K562 (cell line): Measurements from ENCODE around the gene SAE1. TPM values are rescaled to one million over a fixed set of nuclear protein-coding genes. Genes with fewer than 3 reads are reported as not detected.

Experiments
- ATAC-seq: fragments of 200-7000 bp; cut with Tn5 transposase; 3 replicates; pipeline ENCODE4 v1.9.1; 2020; ENCODE audit warnings: moderate library complexity
- BruUV-seq: library from RNA; stranded (reverse); fragments of 400-500 nt; replicated peaks from 2 replicates; lab custom pipeline; 2021; lab: Mats Ljungman, UMichigan
- CTCF ChIA-PET: fragments of 300-600 bp; formaldehyde crosslinking; extraction: SDS; loops from one replicate; lab custom pipeline; 2021; ENCODE audit warnings: low intra/inter-chr PET ratio; lab: Yijun Ruan, JAX
- POLR2A ChIA-PET: fragments of 300-600, 350-650 bp; sonication (Branson Sonifier 250); formaldehyde crosslinking; extraction: SDS; loops from one replicate; lab custom pipeline; 2021; ENCODE audit warnings: antibody characterized with exemption, inconsistent platforms; lab: Yijun Ruan, JAX
- DNase-seq, 4 experiments: peaks; one replicate each; pipeline versions ENCODE4 v3.0.0 to v3.0.0-alpha.2; 2011 to 2018; ENCODE audit warnings: low spot score in 3 of 4, mixed read lengths in 3 of 4; ENCODE audit errors: extremely low read depth in 1 of 4
- FAIRE-seq: peaks from 2 replicates; lab custom pipeline; 2011; peaks lifted over from hg19 to GRCh38; lab: Jason Lieb, UNC
- H2AFZ ChIP-seq: 2 replicates; pipeline ENCODE4 v1.6.0; 2011; ENCODE audit warnings: low read depth, low read length, control low read depth, inconsistent platforms
- H3K27ac ChIP-seq: fragments of 200-600 bp; 3 replicates; pipeline ENCODE4 v1.8.0; 2011; ENCODE audit warnings: low read depth, mild to moderate bottlenecking, control low read depth, inconsistent platforms, low read length, moderate library complexity, mixed read lengths; ENCODE audit errors: extremely low read depth
- H3K27me3 ChIP-seq, 2 experiments: fragments of 300-600 bp in 1 of 2; 2 replicates in 1 of 2; 3 replicates in 1 of 2; pipeline versions ENCODE4 v1.6.0 to v1.8.0; 2011; ENCODE audit warnings: inconsistent platforms in 2 of 2, low read length in 2 of 2, mild to moderate bottlenecking in 1 of 2, mixed read lengths in 1 of 2, moderate library complexity in 1 of 2; ENCODE audit not compliant: control insufficient read depth in 2 of 2, insufficient read depth in 2 of 2
- H3K36me3 ChIP-seq: fragments of 300-600 bp; 3 replicates; pipeline ENCODE4 v1.8.0; 2011; ENCODE audit warnings: mild to moderate bottlenecking, low read length, inconsistent platforms; ENCODE audit not compliant: control insufficient read depth, insufficient read depth
- H3K4me1 ChIP-seq, 2 experiments: fragments of 200-600 bp in 1 of 2; replicated peaks in 1 of 2; 2 replicates in 1 of 2; 3 replicates in 1 of 2; pipeline versions ENCODE4 v1.5.1 to v1.8.0; 2011; ENCODE audit warnings: inconsistent platforms in 2 of 2, low read length in 2 of 2, mild to moderate bottlenecking in 1 of 2, mixed read lengths in 1 of 2, moderate library complexity in 1 of 2; ENCODE audit not compliant: control insufficient read depth in 2 of 2, insufficient read depth in 2 of 2
- H3K4me2 ChIP-seq: 2 replicates; pipeline ENCODE4 v1.6.1; 2011; ENCODE audit warnings: low read length, control low read depth, inconsistent platforms, mixed read lengths; ENCODE audit not compliant: insufficient read depth
- H3K4me3 ChIP-seq: fragments of 200-600 bp; sonication (generic), shearing (Covaris generic); 2 replicates; pipeline ENCODE4 v1.5.1; 2016; ENCODE audit warnings: control low read depth, inconsistent platforms
- H3K79me2 ChIP-seq: fragments of 200-600 bp; 3 replicates; pipeline ENCODE4 v1.8.0; 2011; ENCODE audit warnings: low read length, inconsistent platforms; ENCODE audit not compliant: control insufficient read depth, insufficient read depth
- H3K9ac ChIP-seq, 2 experiments: 2 replicates each; pipeline versions ENCODE4 v1.6.0 to v1.6.1; 2011; ENCODE audit warnings: low read depth in 2 of 2, low read length in 2 of 2, control low read depth in 1 of 2, inconsistent platforms in 1 of 2, mild to moderate bottlenecking in 1 of 2, mixed read lengths in 1 of 2; ENCODE audit not compliant: insufficient read depth in 1 of 2
- H3K9me1 ChIP-seq: one replicate; pipeline ENCODE4 v1.6.0; 2011; ENCODE audit warnings: inconsistent platforms, mild to moderate bottlenecking, low read length, moderate library complexity; ENCODE audit not compliant: control insufficient read depth, insufficient read depth
- H3K9me3 ChIP-seq: replicated peaks from 2 replicates; pipeline ENCODE4 v1.5.1; 2011; ENCODE audit warnings: low read depth, low read length, inconsistent platforms; ENCODE audit not compliant: control insufficient read depth, insufficient read depth
- H4K20me1 ChIP-seq: replicated peaks from 2 replicates; pipeline ENCODE4 v1.6.1; 2011; ENCODE audit warnings: low read length, inconsistent platforms, mixed read lengths; ENCODE audit not compliant: control insufficient read depth, insufficient read depth
- KDM2B ChIP-seq: fragments of 250-450 bp; sonication (Bioruptor Pico); IDR thresholded peaks from 2 replicates; pipeline ENCODE4 v1.8.0; 2021; ENCODE audit warnings: mild to moderate bottlenecking, moderate library complexity
- ZNF512 ChIP-seq: IDR thresholded peaks from 2 replicates; pipeline ENCODE4 v1.6.1; 2016; ENCODE audit warnings: missing genetic modification characterization, missing compliant biosample characterization
- WGBS: fragments of 100-300 bp; shearing (Covaris generic); methylation state at CpG from one replicate; pipeline ENCODE4 v1.1.6; 2016; ENCODE audit warnings: low coverage, mixed read lengths; ENCODE audit not compliant: insufficient coverage; ENCODE audit errors: missing lambda C conversion rate; 5-methylcytosine and 5-hydroxymethylcytosine counted together
- in situ Hi-C: fragments of 300-500 bp; cut with MboI; formaldehyde crosslinking; loops from 4 replicates; pipeline ENCODE4 v1.15.0; 2018; ENCODE audit warnings: inconsistent platforms, mixed read lengths
- intact Hi-C: fragments of 100-400 bp; cut with micrococcal nuclease; formaldehyde crosslinking; loops from 2 replicates; pipeline ENCODE4 v1.14.2; 2022
- polyA plus RNA-seq, 8 experiments: library from polyadenylated mRNA; depleted of rRNA in 4 of 8; stranded (reverse) in 5 of 8; unstranded in 3 of 8; fragments of >200 nt; fragmentation: Nextera tagmentation in 2 of 8; fragmentation: Illumina TruSeq in 1 of 8; extraction: Ambion mirVana in 2 of 8; extraction: Trizol in 1 of 8; gene quantifications; 2 replicates each; pipeline versions ENCODE4 v1.2.1 to v1.2.3, GENCODE V29; 2011 to 2014; ENCODE audit warnings: inconsistent platforms in 1 of 8, missing spikeins in 1 of 8
- total RNA-seq, 7 experiments: library from RNA; depleted of rRNA in 6 of 7; stranded (reverse); fragments of >200 nt in 6 of 7; fragmentation: Illumina TruSeq in 2 of 7; extraction: Trizol in 2 of 7; gene quantifications; 2 replicates each; pipeline versions ENCODE4 v1.2.1 to v1.2.3, GENCODE V29; 2011 to 2021; ENCODE audit warnings: low replicate concordance in 1 of 7

The SAE1 gene
- total and polyA plus RNA-seq, 9 of the 15 experiments (the other 6 are each of a cell fraction or from before 2014, with no cell fraction given), result 82.8 to 299 (median 217) TPM

GRCh38 chr19:47129579-47129978 lies 1.1 kb upstream of the SAE1 start:
- Histone ChIP-seq H3K36me3 (peaks cover 24% of the 10 kb centered on the region), H4K20me1 (no peaks in the 10 kb centered on the region; the same call in 1 of the 2 replicates), H2AFZ (peak overlapping the region; percentile 86; the same call in 1 of the 2 replicates), H3K9me1 (no peaks in the 10 kb centered on the region), H3K4me1 (peaks cover 19 to 23% of the 10 kb centered on the region in 2 experiments; a peak in 4 of 5 replicates), H3K79me2 (peaks cover 39% of the 10 kb centered on the region), H3K27me3 (no peaks in the 10 kb centered on the region), H3K4me2 (no peak overlapping the region), H3K27ac (no peak overlapping the region), H3K9ac (no peak overlapping the region), H3K9me3 (peaks cover 7% of the 10 kb centered on the region), H3K4me3 (no peak overlapping the region)
- in situ Hi-C loops, result loop anchor here (5.0 to 10.0 kb wide), 2 partner anchors 47 to 275 kb away; partner anchors contain the start of gene AP2S1
- ChIA-PET CTCF (interaction anchor here (0.6 kb wide), 1 partner anchor 370 kb away, joined by 4 read pairs; no protein-coding TSS in a partner anchor), POLR2A (no interaction called here)
- BruUV-seq, result no TSS peak
- ATAC-seq, result no peak
- FAIRE-seq, result no peak
- DNase-seq, result no peak
- intact Hi-C loops, result no loop called here
- 93% methylated on average over 3 of the region's 4 CpGs for WGBS
- TF ChIP-seq ZNF512 (tag), result peak; percentile 73; the same call in 1 of the 2 replicates
- TF ChIP-seq KDM2B, result no peak
